ENCODE measurements around the gene GFAP.

Gene GFAP

DNA sequence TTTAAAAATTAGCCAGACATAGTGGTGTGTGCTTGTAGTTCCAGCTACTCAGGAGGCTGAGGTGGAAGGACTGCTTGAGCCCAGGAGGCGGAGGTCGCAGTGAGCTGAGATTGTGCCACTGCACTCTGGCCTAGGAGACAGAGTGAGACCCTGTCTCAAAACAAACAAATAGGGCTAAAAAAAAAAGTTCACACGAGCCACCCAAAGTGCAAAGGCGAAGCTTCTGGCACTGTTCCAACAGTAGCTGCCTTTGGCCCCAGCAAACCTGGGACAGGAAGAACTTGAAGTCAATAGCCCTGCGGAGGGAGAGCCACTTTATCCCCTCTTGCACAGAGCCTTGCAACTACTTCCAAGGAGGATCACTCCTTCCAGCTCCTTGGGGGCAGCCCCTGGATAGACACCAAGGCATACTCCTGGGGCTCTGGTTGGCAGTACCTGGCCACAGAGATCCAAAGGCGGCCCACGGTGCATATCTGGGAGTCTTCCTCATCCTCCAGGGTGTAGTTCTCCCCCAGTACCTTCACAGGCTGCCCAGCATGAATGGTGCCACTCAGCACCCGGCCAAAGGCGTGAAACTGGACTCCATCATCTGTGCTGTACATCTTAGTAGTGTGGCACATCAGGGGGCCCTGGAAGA lies 52.9 kb downstream of the GFAP start:
- DNase-seq (ENCODE audit: low spot score), result no peak

DNA sequence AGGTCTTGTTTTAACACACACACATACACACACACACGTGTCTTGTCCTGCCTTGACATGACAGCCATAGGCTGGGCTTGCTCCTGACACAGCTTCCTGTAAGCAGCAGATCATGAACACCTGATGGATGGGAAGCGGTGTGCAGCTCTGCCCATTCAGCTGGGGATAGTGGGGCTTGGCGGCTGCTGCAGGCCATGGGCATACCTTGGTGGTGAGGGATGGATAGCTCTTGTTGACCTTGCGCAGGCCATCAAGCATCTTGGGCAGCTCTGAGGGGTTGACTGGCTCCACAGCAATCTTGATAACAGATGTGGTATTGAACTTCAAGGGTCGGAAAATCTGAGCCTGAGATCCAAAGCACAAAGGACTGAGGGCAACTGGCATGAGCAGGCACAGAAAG lies 55.6 kb downstream of the GFAP start:
- no peak for DNase-seq (ENCODE audit: low spot score)

DNA sequence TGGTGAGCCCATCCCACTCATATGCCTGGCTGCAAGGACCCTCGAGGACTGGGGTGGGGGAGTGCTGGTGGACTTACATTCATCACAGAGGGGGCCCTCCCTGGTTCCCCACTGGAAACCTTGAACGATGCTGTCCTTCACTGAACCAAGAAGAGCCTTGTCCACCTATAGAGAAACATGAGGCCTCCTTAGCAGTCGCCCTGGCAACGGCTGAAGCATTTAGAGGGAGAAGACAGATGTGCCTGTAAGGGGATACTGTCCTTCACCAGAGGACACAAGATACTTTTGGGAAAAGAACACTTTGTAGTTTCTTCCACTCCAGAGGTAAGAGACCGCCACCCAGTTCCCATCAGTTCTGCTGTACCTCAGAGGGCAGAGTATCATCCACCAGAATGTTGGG lies 61.1 kb downstream of the GFAP start:
- DNase-seq (ENCODE audit: low spot score), result no peak
